ENCODE data around the gene RNF151. TPM values are rescaled to one million over a fixed set of nuclear protein-coding genes. Genes with fewer than 3 reads are reported as not detected.

RNF151 gene
- total RNA-seq, 1 experiment from 2014 or later: 0.28 TPM

- peaks cover 30 to 34% of the 10 kb centered on the region in 2 experiments for H3K4me1 Mint-ChIP-seq
- H3K4me2 ChIP-seq (ENCODE audit: insufficient read depth, insufficient read length, low read length): no peak overlapping the region
- no peak overlapping the region for H2BK20ac ChIP-seq (ENCODE audit: low read depth, low read length, poor library complexity, severe bottlenecking)
- H3K23ac ChIP-seq (ENCODE audit: insufficient read length, low read depth, low read length): no peak overlapping the region
- no peak overlapping the region for H2AK5ac ChIP-seq (ENCODE audit: insufficient read length, low read length)
- H3K9ac ChIP-seq (ENCODE audit: extremely low read depth, insufficient read length, low read length): no peak overlapping the region
- H3K27me3 Mint-ChIP-seq (ENCODE audit: low read depth): peaks cover 50% of the 10 kb centered on the region
- H3K79me1 ChIP-seq (ENCODE audit: insufficient read depth, low read depth, low read length, poor library complexity, severe bottlenecking): no peaks in the 10 kb centered on the region
- H3K14ac ChIP-seq (ENCODE audit: insufficient read depth, low read length): no peak overlapping the region
- H2BK5ac ChIP-seq (ENCODE audit: insufficient read length, low read length): no peak overlapping the region
- peaks cover 24% of the 10 kb centered on the region for H3K27me3 ChIP-seq (ENCODE audit: insufficient read depth, low read length)
- no peak overlapping the region for H2AFZ ChIP-seq (ENCODE audit: low read length)
- no peak overlapping the region for H3K27ac Mint-ChIP-seq
- no peak overlapping the region for H3K4ac ChIP-seq (ENCODE audit: low read depth, low read length)
- H3K9me3 Mint-ChIP-seq: no peaks in the 10 kb centered on the region; a peak in 1 of 5 replicates
- H3T11ph ChIP-seq (ENCODE audit: low read length): no peak overlapping the region
- H3K4me3 Mint-ChIP-seq: peak overlapping the region; percentile 85 to 88
- WGBS (ENCODE audit: extremely low coverage, insufficient read length, low lambda C conversion rate): no CpG with 5 or more reads among the region's 14 CpGs
- no peak overlapping the region for H2BK12ac ChIP-seq (ENCODE audit: insufficient read length, low read depth, low read length)
- no peak overlapping the region for H2BK15ac ChIP-seq (ENCODE audit: low read depth, low read length)
- H4K91ac ChIP-seq (ENCODE audit: insufficient read length, low read depth, low read length): no peak overlapping the region
- no peak overlapping the region for H3K18ac ChIP-seq (ENCODE audit: insufficient read length, low read depth, low read length)
- no peak for DNase-seq
- peaks cover 0 to 20% (median 18%) of the 10 kb centered on the region in 3 experiments for H3K36me3 Mint-ChIP-seq (ENCODE audit: insufficient read depth in 1 of 3, low read depth in 3 of 3)
- H4K20me1 ChIP-seq (ENCODE audit: control insufficient read depth, insufficient read depth, insufficient read length): peaks cover 2% of the 10 kb centered on the region
- H3K56ac ChIP-seq (ENCODE audit: insufficient read length, low read depth, low read length): no peak overlapping the region
- H2BK120ac ChIP-seq (ENCODE audit: low read depth, low read length, poor library complexity, severe bottlenecking): no peak overlapping the region
- no peak overlapping the region for H3K27ac ChIP-seq (ENCODE audit: insufficient read length, low read depth, low read length)
- H3K79me2 ChIP-seq (ENCODE audit: insufficient read depth, low read length): no peaks in the 10 kb centered on the region; the same call in 1 of the 2 replicates
- peaks cover 23% of the 10 kb centered on the region for H3K23me2 ChIP-seq (ENCODE audit: insufficient read length, low read depth, low read length, poor library complexity, severe bottlenecking)
- TF ChIP-seq, protein P1, sequence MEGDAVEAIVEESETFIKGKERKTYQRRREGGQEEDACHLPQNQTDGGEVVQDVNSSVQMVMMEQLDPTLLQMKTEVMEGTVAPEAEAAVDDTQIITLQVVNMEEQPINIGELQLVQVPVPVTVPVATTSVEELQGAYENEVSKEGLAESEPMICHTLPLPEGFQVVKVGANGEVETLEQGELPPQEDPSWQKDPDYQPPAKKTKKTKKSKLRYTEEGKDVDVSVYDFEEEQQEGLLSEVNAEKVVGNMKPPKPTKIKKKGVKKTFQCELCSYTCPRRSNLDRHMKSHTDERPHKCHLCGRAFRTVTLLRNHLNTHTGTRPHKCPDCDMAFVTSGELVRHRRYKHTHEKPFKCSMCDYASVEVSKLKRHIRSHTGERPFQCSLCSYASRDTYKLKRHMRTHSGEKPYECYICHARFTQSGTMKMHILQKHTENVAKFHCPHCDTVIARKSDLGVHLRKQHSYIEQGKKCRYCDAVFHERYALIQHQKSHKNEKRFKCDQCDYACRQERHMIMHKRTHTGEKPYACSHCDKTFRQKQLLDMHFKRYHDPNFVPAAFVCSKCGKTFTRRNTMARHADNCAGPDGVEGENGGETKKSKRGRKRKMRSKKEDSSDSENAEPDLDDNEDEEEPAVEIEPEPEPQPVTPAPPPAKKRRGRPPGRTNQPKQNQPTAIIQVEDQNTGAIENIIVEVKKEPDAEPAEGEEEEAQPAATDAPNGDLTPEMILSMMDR (conservative IDR thresholded peaks at IDR 0.05): no peak
- H4K8ac ChIP-seq (replicated peaks; ENCODE audit: insufficient read length, low read depth, low read length): no peak overlapping the region
- no peak overlapping the region for H4K5ac ChIP-seq (ENCODE audit: insufficient read length, low read depth, low read length)
- H3K9me3 ChIP-seq (ENCODE audit: control insufficient read depth, low read depth, low read length): no peaks in the 10 kb centered on the region
- no peaks in the 10 kb centered on the region; the same call in 1 of the 2 replicates for H3K4me1 ChIP-seq (ENCODE audit: insufficient read depth, low read length)
Observed at GRCh38 chr16:1985466-1986150, 19.0 kb downstream of the RNF151 start.

Data from H9 (cell line).